ENCODE data around the gene PCIF1.

DNA sequence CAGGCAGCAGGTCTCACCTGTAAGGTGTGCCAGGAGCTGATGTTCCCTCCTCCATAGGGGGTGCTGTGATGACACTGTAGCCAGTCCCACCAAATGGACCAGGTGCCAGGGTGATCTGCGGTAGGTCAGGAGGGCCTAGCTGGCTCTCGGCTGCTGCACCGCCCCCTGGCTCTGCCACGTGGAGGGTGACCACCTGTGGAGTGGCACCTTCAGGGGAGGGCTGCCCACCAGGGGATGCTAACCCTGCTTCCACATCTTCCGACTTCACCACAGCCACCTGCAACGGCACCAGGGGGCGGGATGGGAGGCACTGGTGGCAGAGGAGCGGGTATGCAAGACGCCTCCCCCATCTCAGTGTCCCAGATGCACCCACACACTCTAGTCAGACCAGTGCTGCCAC, 19.2 kb downstream of the PCIF1 start:
- TF ChIP-seq, protein P1, sequence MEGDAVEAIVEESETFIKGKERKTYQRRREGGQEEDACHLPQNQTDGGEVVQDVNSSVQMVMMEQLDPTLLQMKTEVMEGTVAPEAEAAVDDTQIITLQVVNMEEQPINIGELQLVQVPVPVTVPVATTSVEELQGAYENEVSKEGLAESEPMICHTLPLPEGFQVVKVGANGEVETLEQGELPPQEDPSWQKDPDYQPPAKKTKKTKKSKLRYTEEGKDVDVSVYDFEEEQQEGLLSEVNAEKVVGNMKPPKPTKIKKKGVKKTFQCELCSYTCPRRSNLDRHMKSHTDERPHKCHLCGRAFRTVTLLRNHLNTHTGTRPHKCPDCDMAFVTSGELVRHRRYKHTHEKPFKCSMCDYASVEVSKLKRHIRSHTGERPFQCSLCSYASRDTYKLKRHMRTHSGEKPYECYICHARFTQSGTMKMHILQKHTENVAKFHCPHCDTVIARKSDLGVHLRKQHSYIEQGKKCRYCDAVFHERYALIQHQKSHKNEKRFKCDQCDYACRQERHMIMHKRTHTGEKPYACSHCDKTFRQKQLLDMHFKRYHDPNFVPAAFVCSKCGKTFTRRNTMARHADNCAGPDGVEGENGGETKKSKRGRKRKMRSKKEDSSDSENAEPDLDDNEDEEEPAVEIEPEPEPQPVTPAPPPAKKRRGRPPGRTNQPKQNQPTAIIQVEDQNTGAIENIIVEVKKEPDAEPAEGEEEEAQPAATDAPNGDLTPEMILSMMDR (IDR thresholded peaks at IDR 0.05): no peak
- TF ChIP-seq POLR2A (IDR thresholded peaks at IDR 0.05) (no peak), POLR2AphosphoS5 (IDR thresholded peaks at IDR 0.05) (no peak), EP300 (IDR thresholded peaks at IDR 0.05) (no peak)
